Measurements from ENCODE around the gene IFNGR2. TPM values are rescaled to one million over a fixed set of nuclear protein-coding genes. Genes with fewer than 3 reads are reported as not detected.

The IFNGR2 gene
- total and polyA plus RNA-seq, 2 donors from 2014 or later: 57.6 to 68.3 TPM

GRCh38 chr21:33470701-33471100 is 67.5 kb downstream of the IFNGR2 start:
- intact Hi-C loops (cut with DNase I): no loop called here

GRCh38 chr21:33473344-33473743 is 70.1 kb downstream of the IFNGR2 start:
- Histone ChIP-seq H3K9me3 (ENCODE audit: control insufficient read depth in 2 of 3, insufficient read depth in 1 of 3, low read length in 3 of 3) (no peaks in the 10 kb centered on the region), H3K4me3 (ENCODE audit: low read length in 3 of 3) (no peak overlapping the region), H3K27ac (ENCODE audit: low read depth in 2 of 2, low read length in 2 of 2) (no peak overlapping the region), H3K36me3 (ENCODE audit: control insufficient read depth in 2 of 3, insufficient read depth in 3 of 3, low read length in 3 of 3) (no peaks in the 10 kb centered on the region), H3K27me3 (ENCODE audit: control insufficient read depth, insufficient read depth, low read length) (no peaks in the 10 kb centered on the region), H3K9ac (ENCODE audit: low read length in 3 of 3) (no peak overlapping the region), H3K4me1 (ENCODE audit: control insufficient read depth in 2 of 3, insufficient read depth in 2 of 3, low read depth in 1 of 3, low read length in 3 of 3) (no peaks in the 10 kb centered on the region)
- FAIRE-seq (no peak), DNase-seq (no peak)
- intact Hi-C loops (cut with DNase I): no loop called here
- TF ChIP-seq CTCF (IDR thresholded peaks at IDR 0.05; ENCODE audit: borderline replicate concordance, extremely low read depth, insufficient read depth): no peak

More at GRCh38 chr21:33470701-33471100, 67.5 kb downstream of the IFNGR2 start:
- DNase-seq (no peak), FAIRE-seq (no peak)
- peaks cover 0 to under 1% (median 0%) of the 10 kb centered on the region in 3 donors for H3K36me3 ChIP-seq (ENCODE audit: control insufficient read depth in 2 of 3, insufficient read depth in 3 of 3, low read length in 3 of 3)
- no peaks in the 10 kb centered on the region for H3K9me3 ChIP-seq (ENCODE audit: control insufficient read depth in 2 of 3, insufficient read depth in 1 of 3, low read length in 3 of 3)
- TF ChIP-seq CTCF (IDR thresholded peaks at IDR 0.05; ENCODE audit: borderline replicate concordance, extremely low read depth, insufficient read depth): no peak
- H3K9ac ChIP-seq (ENCODE audit: low read length in 3 of 3): no peak overlapping the region
- H3K27ac ChIP-seq (ENCODE audit: low read depth in 2 of 2, low read length in 2 of 2): no peak overlapping the region
- no peaks in the 10 kb centered on the region for H3K4me1 ChIP-seq (ENCODE audit: control insufficient read depth in 2 of 3, insufficient read depth in 2 of 3, low read depth in 1 of 3, low read length in 3 of 3)
- no peak overlapping the region for H3K4me3 ChIP-seq (ENCODE audit: low read length in 3 of 3)
- no peaks in the 10 kb centered on the region for H3K27me3 ChIP-seq (ENCODE audit: control insufficient read depth, insufficient read depth, low read length)

GRCh38 chr21:33477066-33477465 is 73.9 kb downstream of the IFNGR2 start:
- TF ChIP-seq CTCF (IDR thresholded peaks at IDR 0.05; ENCODE audit: borderline replicate concordance, extremely low read depth, insufficient read depth): no peak
- Histone ChIP-seq H3K27me3 (ENCODE audit: control insufficient read depth, insufficient read depth, low read length) (no peaks in the 10 kb centered on the region), H3K36me3 (ENCODE audit: control insufficient read depth in 2 of 3, insufficient read depth in 3 of 3, low read length in 3 of 3) (no peaks in the 10 kb centered on the region), H3K9ac (ENCODE audit: low read length in 3 of 3) (no peak overlapping the region), H3K4me3 (ENCODE audit: low read length in 3 of 3) (no peak overlapping the region), H3K9me3 (ENCODE audit: control insufficient read depth in 2 of 3, insufficient read depth in 1 of 3, low read length in 3 of 3) (no peaks in the 10 kb centered on the region), H3K4me1 (ENCODE audit: control insufficient read depth in 2 of 3, insufficient read depth in 2 of 3, low read depth in 1 of 3, low read length in 3 of 3) (no peaks in the 10 kb centered on the region), H3K27ac (ENCODE audit: low read depth in 2 of 2, low read length in 2 of 2) (no peak overlapping the region)
- intact Hi-C loops (cut with DNase I): no loop called here
- FAIRE-seq (no peak), DNase-seq (no peak)

- intact Hi-C loops (cut with DNase I): no loop called here
- Histone ChIP-seq H3K4me3 (ENCODE audit: low read length in 3 of 3) (peak overlapping the region; percentile 88 to 98 (median 98)), H3K9ac (ENCODE audit: low read length in 3 of 3) (peak overlapping the region in 1 of 3 donors; percentile 96), H3K4me1 (ENCODE audit: control insufficient read depth in 2 of 3, insufficient read depth in 2 of 3, low read depth in 1 of 3, low read length in 3 of 3) (no peaks in the 10 kb centered on the region), H3K27ac (ENCODE audit: low read depth in 2 of 2, low read length in 2 of 2) (peak overlapping the region in 1 of 2 donors; percentile 12), H3K9me3 (ENCODE audit: control insufficient read depth in 2 of 3, insufficient read depth in 1 of 3, low read length in 3 of 3) (no peaks in the 10 kb centered on the region), H3K27me3 (ENCODE audit: control insufficient read depth, insufficient read depth, low read length) (no peaks in the 10 kb centered on the region), H3K36me3 (ENCODE audit: control insufficient read depth in 2 of 3, insufficient read depth in 3 of 3, low read length in 3 of 3) (no peaks in the 10 kb centered on the region)
- FAIRE-seq (no peak), DNase-seq (peak in 1 of 5 donors; percentile 6)
- TF ChIP-seq CTCF (IDR thresholded peaks at IDR 0.05; ENCODE audit: borderline replicate concordance, extremely low read depth, insufficient read depth): no peak
These were observed 75.0 kb downstream of the IFNGR2 start for GRCh38 chr21:33478182-33478581.

Measured in kidney (tissue), 14 donors.